Activated naive CD8-positive, alpha-beta T cell (primary cell): ENCODE data around the gene DEPDC5.
A peak's percentile ranks its signal among the peaks of the same experiment; 100 is the strongest.
"Not testable (repeated sequence)": the region's sequence is repeated elsewhere in the genome, so short reads cannot be mapped to it uniquely, and the experiment has no call there.

Experiments used
- H3K27ac Mint-ChIP-seq: one replicate; pipeline ENCODE4 v1.8.0; 2021; ENCODE audit warnings: mixed read lengths
- H3K27me3 Mint-ChIP-seq: one replicate; pipeline ENCODE4 v1.8.0; 2021; ENCODE audit warnings: mixed read lengths
- H3K36me3 Mint-ChIP-seq: one replicate; pipeline ENCODE4 v1.8.0; 2021; ENCODE audit warnings: mixed read lengths
- H3K4me1 Mint-ChIP-seq: one replicate; pipeline ENCODE4 v1.8.0; 2021; ENCODE audit warnings: low read depth, mixed read lengths
- H3K4me3 Mint-ChIP-seq: one replicate; pipeline ENCODE4 v1.8.0; 2021; ENCODE audit warnings: mild to moderate bottlenecking, mixed read lengths
- H3K9me3 Mint-ChIP-seq: one replicate; pipeline ENCODE4 v1.8.0; 2021; ENCODE audit warnings: low read depth, mixed read lengths

Gene DEPDC5

DNA sequence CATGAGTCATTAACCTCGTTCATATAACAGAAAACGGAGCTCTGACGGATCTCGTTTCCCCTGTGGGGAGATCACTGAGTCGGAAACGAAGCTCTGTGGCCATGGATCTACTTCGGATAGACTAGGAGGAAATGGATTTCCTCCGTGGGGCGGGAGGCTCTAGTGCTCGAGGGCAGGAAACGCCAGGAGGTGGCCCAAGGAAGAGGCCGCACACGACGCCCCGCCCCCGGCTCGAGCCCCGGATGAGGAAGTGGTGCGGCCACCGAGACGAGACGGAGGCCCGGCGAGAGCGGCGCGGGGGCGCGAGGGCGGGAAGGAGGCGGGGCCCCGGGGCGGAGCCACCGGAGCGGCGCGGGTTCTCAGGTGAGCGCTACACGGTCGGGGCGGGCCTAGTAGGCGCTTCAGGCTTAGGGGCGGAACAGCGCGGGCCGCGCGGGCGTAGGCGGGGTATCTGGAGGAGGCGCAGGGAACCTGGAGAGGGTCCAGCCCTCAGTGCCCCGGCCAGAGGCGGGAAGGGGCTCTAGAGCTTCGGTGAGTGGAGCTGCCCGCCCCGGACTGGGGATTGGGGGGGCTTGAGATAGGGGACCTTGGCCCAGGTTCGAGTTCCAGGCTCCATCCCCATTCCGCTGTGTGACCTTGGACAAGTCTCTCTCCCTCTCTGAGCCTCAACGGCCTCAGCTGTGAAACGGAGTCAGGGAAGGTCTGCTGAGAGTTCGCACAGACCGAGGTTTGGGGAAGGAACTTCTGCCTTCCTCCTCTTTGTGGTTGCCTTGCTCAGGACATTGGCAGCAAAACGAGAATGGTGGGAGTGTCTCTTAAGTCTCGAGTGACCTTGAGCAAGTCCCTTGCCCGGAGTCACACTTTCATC lies at the start of gene DEPDC5:
Gene DEPDC5, plus strand, starts transcription at position 386 of the 868 bp plus-strand sequence. CDS start 903 bp downstream, outside the sequence.
- H3K4me1 Mint-ChIP-seq, result peaks cover 38% of the 10 kb centered on the region
- H3K4me3 Mint-ChIP-seq, result peak within 1 kb of the TSS; percentile 96
- no peaks in the 10 kb centered on the region for H3K27me3 Mint-ChIP-seq
- no peaks in the 10 kb centered on the region for H3K9me3 Mint-ChIP-seq
- no peaks in the 10 kb centered on the region for H3K36me3 Mint-ChIP-seq
- peak within 1 kb of the TSS; percentile 99 for H3K27ac Mint-ChIP-seq

DNA sequence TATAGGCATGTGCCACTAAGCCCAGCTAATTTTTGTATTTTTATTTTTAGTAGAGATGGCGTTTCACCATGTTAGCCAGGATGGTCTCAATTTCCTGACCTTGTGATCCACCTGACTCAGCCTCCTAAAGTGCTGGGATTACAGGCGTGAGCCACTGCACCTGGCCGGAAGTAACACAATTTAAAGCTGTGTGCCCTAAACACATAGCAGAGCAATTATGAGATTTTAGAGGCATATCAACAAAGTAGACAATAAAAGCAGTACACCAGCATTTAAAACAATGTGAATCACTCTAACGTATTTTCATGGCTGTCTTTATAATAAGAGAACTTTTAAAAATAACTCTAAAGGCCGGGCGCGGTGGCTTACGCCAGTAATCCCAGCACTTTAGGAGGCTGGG lies 46.3 kb upstream of the DEPDC5 start:
- no peak overlapping the region for H3K27ac Mint-ChIP-seq
- H3K9me3 Mint-ChIP-seq, result no peaks in the 10 kb centered on the region
- peaks cover 6% of the 10 kb centered on the region for H3K36me3 Mint-ChIP-seq
- H3K4me1 Mint-ChIP-seq, result peaks cover 1% of the 10 kb centered on the region
- no peaks in the 10 kb centered on the region for H3K27me3 Mint-ChIP-seq
- H3K4me3 Mint-ChIP-seq, result no peak overlapping the region

DNA sequence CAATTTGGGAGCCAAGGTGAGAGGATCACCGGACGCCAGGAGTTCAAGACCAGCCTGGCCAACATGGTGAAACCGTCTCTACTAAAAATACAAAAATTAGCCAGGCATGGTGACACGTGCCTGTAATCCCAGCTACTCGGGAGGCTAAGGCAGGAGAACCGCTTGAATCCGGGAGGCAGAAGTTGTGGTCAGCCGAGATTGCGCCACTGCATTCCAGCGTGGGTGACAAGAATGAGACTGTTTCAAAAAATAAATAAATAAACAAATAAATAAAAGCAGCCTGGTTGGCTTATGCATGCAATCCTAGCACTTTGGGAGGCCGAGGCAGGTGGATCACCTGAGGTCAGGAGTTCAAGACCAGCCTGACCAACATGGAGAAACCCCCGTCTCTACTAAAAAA lies 42.6 kb upstream of the DEPDC5 start:
- not testable (repeated sequence) for H3K27me3 Mint-ChIP-seq, H3K4me1 Mint-ChIP-seq, H3K4me3 Mint-ChIP-seq, H3K27ac Mint-ChIP-seq, H3K9me3 Mint-ChIP-seq
- H3K36me3 Mint-ChIP-seq, result peaks cover 16% of the 10 kb centered on the region

DNA sequence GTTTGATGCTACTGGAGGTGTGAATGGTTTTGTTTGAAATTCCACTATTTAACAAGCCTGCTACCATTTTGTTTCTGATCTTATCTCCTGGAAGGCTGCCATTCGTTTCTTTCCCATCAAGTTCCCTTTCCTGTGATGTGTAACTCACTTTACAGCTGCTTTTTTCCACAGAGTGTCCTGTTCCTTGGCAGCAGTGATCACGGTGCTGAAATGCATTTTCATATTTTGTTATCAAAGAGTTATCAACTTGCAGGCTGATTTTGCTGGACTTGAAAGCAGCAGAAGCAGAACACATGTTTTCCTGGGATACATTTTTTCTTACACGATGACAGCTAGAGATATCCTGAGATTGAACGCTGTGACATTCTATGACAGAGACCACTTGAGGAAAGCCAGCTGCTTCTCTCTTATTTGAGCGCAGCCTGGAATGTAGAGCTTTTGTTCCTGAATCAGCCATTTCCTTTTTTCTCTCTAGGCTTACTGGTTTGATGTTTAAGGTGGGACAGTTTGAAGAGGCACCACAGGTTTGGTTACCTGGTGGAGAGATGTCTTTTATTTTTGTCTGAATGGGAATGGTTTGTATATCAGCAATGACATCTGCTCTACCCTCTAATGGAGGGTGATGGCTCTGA lies 38.6 kb upstream of the DEPDC5 start:
- Mint-ChIP-seq H3K27ac (no peak overlapping the region), H3K9me3 (no peaks in the 10 kb centered on the region), H3K27me3 (no peaks in the 10 kb centered on the region), H3K4me3 (no peak overlapping the region), H3K4me1 (no peaks in the 10 kb centered on the region), H3K36me3 (peaks cover 22% of the 10 kb centered on the region)

DNA sequence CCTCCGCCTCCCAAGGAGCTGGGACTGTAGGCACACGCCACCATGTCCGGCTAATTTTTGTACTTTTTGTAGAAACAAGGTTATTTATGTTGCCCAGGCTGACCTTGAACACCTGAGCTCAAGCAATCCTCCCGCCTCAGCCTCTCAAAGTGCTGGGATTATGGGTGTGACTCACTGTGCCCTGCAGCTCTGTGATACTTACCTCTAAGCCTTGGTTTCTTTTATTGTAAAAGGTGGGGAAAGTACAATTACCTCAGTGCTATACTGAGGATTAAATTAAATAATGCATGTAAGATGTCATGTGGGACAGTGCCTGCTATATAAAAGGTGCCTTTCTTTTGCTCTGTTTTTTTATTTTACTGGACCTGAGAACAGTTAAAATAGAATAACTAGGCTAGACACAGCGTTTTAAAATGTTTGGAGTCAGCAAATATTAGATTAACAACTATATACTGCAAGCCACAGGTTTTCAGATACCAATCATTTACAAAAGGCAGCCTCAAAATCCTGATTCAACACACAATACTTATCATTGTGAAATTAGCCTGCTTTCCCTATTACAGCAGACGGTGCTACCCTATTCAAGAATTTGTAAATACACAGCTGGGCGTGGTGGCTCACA lies 33.9 kb upstream of the DEPDC5 start:
- Mint-ChIP-seq H3K27me3 (no peaks in the 10 kb centered on the region), H3K4me1 (no peaks in the 10 kb centered on the region), H3K9me3 (no peaks in the 10 kb centered on the region), H3K27ac (no peak overlapping the region), H3K4me3 (no peak overlapping the region), H3K36me3 (peaks cover 12% of the 10 kb centered on the region)

DNA sequence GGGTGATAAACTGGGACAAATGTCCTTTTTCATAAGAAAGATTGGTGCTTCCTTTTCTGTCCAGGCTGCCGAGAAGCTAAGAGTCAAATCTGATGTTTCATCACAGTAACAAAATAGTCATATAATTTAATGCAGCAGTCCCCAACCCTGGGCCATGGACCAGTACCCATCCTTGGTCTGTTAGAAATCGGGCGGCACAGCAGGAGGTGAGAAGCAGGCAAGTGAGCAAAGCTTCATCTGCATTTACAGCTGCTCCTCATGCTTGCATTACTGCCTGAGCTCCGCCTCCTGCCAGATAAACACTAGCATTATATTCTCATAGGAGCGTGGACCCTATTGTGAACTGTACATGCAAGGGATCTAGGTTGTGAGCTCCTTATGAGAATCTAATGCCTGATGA lies 30.1 kb upstream of the DEPDC5 start:
- Mint-ChIP-seq H3K27me3 (no peaks in the 10 kb centered on the region), H3K9me3 (no peaks in the 10 kb centered on the region), H3K4me3 (no peak overlapping the region), H3K27ac (no peak overlapping the region), H3K36me3 (no peaks in the 10 kb centered on the region), H3K4me1 (no peaks in the 10 kb centered on the region)

DNA sequence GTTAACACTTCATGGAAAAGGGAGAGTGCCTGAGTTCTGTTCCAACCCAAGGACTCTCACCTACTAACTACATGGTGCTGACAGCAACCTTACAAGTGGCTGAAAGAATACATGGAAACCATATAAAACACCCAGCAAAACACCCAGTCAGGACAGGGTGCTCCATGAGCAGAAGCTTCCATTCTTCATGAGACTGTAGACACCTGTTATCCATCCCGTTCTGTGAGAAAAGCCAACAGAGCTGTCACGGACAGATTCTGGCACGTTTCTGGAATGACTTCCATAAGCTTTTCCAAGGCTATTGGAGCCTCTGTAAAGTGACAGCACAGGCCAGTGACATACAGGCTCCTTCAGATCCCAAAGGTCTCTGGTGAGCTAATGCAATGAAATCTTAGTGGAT lies 27.1 kb upstream of the DEPDC5 start:
- no peak overlapping the region for H3K4me3 Mint-ChIP-seq
- H3K9me3 Mint-ChIP-seq, result no peaks in the 10 kb centered on the region
- no peaks in the 10 kb centered on the region for H3K27me3 Mint-ChIP-seq
- peaks cover under 1% of the 10 kb centered on the region for H3K4me1 Mint-ChIP-seq
- no peaks in the 10 kb centered on the region for H3K36me3 Mint-ChIP-seq
- H3K27ac Mint-ChIP-seq, result no peak overlapping the region

DNA sequence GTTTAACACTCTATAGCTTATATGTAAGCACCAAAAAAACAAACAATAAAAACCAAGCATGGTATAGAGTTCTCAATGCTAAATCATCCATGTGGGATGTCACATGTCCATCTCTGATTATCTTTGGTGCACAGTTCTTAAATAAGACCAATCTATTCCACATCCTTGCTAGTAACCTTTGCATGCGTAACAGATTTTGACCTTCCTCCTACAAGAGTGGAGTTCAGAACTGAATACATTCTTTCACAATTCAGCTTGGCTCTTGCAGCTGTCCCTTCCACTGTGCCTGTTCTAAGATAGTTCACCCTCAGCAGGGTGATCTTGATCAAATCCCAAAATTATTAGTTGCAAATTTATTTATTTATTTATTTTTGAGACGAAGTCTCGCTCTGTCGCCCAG lies 25.0 kb upstream of the DEPDC5 start:
- Mint-ChIP-seq H3K9me3 (no peaks in the 10 kb centered on the region), H3K27me3 (no peaks in the 10 kb centered on the region), H3K4me1 (peaks cover 9% of the 10 kb centered on the region), H3K36me3 (no peaks in the 10 kb centered on the region), H3K4me3 (no peak overlapping the region), H3K27ac (no peak overlapping the region)

DNA sequence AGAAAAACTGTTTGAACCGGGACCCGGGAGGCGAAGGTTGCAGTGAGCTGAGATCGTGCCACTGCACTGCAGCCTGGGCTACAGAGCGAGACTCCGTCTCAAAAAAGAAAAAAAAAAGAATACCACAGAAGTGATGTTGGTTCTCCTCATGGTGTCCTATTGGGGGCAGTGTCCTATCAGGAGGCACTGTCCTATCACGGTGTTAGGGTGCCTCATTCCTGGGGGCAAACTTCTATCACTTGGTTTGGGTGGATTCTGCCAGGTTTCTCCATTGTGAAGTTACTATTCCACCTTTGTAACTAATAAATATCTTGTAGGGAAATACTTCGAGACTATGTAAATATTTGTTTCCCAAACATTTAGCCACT lies 23.5 kb upstream of the DEPDC5 start:
- Mint-ChIP-seq H3K9me3 (no peaks in the 10 kb centered on the region), H3K36me3 (no peaks in the 10 kb centered on the region), H3K27ac (no peak overlapping the region), H3K4me1 (peaks cover 15% of the 10 kb centered on the region), H3K27me3 (no peaks in the 10 kb centered on the region), H3K4me3 (no peak overlapping the region)

DNA sequence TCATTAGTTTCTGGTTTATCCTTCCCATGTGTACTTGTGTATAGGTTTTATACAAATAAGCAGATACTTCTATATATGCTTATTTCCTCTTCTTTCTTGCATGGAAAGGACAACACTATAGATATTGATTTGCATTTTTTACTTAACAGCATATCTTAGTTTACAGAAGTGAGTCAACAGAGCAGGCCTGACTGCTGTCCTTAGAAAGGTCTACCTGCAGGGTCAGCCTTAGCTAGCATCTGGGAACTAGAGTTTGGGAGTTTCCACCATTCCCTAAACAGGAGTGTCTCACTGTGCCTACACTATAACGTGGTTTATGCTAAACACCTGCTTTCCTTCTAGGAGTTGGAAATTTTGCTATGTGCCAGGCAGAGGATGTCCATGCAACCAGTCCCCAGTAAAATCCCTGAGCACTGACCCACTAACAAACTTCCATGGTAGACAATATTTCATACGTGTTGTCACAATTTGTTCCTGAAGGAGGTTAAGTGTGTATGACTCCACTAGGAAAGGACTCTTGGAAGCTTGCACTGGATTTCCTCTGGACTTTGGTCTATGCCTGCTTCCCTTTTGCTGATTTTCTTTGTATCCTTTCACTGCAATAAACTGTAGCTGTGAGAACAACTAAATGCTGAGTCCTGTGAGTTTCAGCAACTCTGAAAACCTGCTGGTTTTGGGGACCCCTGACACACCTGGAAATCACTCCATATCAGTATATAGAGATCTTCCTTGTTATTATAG lies 21.6 kb upstream of the DEPDC5 start:
- no peaks in the 10 kb centered on the region for H3K9me3 Mint-ChIP-seq
- H3K27ac Mint-ChIP-seq, result peak overlapping the region; percentile 24
- H3K27me3 Mint-ChIP-seq, result no peaks in the 10 kb centered on the region
- H3K4me1 Mint-ChIP-seq, result peaks cover 22% of the 10 kb centered on the region
- no peaks in the 10 kb centered on the region for H3K36me3 Mint-ChIP-seq
- H3K4me3 Mint-ChIP-seq, result no peak overlapping the region

DNA sequence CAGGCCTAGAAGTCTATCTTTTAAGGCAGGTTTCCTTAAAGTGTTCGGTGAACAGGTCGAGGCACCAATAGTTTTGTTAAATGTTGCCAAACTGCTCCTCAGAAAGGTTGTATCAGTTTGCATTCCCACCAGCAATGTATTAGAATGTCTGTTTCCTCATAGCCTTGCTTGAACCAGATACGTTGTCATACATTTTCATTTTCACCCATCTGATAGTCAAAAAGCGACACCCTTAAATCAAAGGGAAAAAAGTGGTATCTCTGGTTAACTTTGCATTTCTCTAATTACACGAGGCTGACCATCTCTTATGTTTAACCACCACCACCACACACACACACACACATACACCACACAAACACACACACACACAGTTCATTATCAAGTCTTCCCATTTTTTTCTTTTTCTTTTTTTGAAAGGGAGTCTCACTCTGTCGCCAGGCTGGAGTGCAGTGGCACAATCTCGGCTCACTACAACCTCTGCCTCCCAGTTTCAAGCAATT lies 20.2 kb upstream of the DEPDC5 start:
- no peak overlapping the region for H3K27ac Mint-ChIP-seq
- H3K9me3 Mint-ChIP-seq, result no peaks in the 10 kb centered on the region
- no peaks in the 10 kb centered on the region for H3K27me3 Mint-ChIP-seq
- H3K4me1 Mint-ChIP-seq, result peaks cover 34% of the 10 kb centered on the region
- H3K4me3 Mint-ChIP-seq, result no peak overlapping the region
- H3K36me3 Mint-ChIP-seq, result no peaks in the 10 kb centered on the region

DNA sequence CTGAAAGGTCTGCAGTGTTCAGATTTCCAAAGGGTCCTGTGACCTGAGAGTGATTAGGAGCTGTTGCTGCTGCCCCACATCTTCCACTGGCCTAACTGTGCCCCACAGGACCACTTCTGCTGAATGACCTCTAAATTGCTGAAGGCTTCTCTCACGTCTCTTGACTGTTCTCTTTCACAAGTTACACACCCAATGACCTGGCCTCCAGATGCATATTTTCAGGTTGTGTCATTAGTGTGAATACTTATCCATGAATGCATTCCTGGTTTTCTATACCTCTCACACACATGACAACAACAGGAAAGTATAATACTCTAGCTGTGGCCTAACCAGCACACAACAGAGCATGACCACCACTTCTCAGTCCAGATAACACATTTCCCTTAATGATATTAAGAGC lies 19.3 kb upstream of the DEPDC5 start:
- no peaks in the 10 kb centered on the region for H3K36me3 Mint-ChIP-seq
- H3K4me3 Mint-ChIP-seq, result no peak overlapping the region
- H3K27ac Mint-ChIP-seq, result no peak overlapping the region
- H3K4me1 Mint-ChIP-seq, result peaks cover 41% of the 10 kb centered on the region
- no peaks in the 10 kb centered on the region for H3K27me3 Mint-ChIP-seq
- H3K9me3 Mint-ChIP-seq, result no peaks in the 10 kb centered on the region

DNA sequence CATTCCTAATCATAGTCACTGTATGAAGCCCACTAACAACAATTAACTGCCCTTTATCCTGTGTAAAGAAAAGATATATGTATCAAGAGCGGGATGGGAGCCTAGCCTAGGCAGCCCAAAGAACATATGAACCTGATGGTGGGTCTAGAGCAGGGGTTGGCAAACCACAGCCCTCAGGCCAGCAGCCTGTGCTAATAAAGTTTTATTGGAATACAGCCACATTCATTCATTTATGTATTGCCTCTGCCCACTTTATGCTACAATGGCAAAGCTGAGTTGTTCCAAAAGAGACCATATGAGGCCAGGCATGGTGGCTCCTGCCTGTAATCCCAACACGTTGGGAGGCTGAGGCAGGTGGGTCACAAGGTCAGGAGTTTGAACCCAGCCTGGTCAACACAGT lies 17.4 kb upstream of the DEPDC5 start:
- peaks cover 2% of the 10 kb centered on the region for H3K36me3 Mint-ChIP-seq
- H3K27ac Mint-ChIP-seq, result no peak overlapping the region
- no peak overlapping the region for H3K4me3 Mint-ChIP-seq
- H3K9me3 Mint-ChIP-seq, result no peaks in the 10 kb centered on the region
- peaks cover 49% of the 10 kb centered on the region for H3K4me1 Mint-ChIP-seq
- no peaks in the 10 kb centered on the region for H3K27me3 Mint-ChIP-seq

DNA sequence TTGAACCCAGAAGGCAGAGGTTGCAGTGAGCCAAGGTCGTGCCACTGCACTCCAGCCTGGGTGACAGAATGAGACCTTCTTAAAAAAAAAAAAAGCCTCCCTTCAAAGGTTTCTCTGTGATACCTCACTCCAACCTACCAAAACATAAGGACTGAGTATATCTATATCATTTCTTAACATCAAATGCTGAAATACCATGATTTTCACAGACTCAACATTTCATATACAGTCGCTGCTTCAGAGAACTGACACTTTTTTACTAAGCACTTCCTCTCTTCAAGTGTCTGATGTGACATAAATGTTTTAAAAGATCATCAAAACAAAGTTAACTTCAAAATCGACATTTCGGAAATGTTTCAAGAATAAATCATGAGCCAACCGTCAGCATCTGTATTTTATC lies 15.9 kb upstream of the DEPDC5 start:
- H3K27me3 Mint-ChIP-seq, result no peaks in the 10 kb centered on the region
- no peaks in the 10 kb centered on the region for H3K9me3 Mint-ChIP-seq
- peak overlapping the region; percentile 20 for H3K4me3 Mint-ChIP-seq
- peaks cover 4% of the 10 kb centered on the region for H3K36me3 Mint-ChIP-seq
- peaks cover 52% of the 10 kb centered on the region for H3K4me1 Mint-ChIP-seq
- H3K27ac Mint-ChIP-seq, result peak overlapping the region; percentile 79

DNA sequence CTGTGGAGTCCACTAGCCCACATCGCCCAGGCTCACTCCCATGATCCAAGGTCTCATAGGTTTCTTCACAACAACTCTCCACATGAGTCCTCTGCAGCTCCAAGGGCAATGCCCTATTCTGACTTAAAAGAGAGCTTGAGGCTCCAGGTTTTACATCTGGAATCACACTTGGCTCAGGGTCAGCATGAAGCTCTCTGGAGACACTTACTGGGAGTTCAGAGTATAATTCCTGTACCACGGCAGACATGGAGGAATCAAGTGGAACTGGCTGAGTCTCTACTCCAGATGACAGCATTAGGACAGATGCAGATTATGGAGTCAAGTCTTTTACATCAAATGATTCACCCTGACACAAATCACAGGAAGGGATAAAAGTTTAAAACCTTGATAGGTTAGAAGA lies 15.3 kb upstream of the DEPDC5 start:
- no peaks in the 10 kb centered on the region for H3K27me3 Mint-ChIP-seq
- H3K36me3 Mint-ChIP-seq, result peaks cover 4% of the 10 kb centered on the region
- H3K9me3 Mint-ChIP-seq, result no peaks in the 10 kb centered on the region
- H3K27ac Mint-ChIP-seq, result peak overlapping the region; percentile 79
- peaks cover 49% of the 10 kb centered on the region for H3K4me1 Mint-ChIP-seq
- H3K4me3 Mint-ChIP-seq, result no peak overlapping the region
